ENCODE measurements around the gene GTF2H3. TPM values are rescaled to one million over a fixed set of nuclear protein-coding genes. Genes with fewer than 3 reads are reported as not detected.

GTF2H3 gene
- total and polyA plus RNA-seq, 2 donors from 2014 or later: 7.7 to 21.1 TPM

DNA sequence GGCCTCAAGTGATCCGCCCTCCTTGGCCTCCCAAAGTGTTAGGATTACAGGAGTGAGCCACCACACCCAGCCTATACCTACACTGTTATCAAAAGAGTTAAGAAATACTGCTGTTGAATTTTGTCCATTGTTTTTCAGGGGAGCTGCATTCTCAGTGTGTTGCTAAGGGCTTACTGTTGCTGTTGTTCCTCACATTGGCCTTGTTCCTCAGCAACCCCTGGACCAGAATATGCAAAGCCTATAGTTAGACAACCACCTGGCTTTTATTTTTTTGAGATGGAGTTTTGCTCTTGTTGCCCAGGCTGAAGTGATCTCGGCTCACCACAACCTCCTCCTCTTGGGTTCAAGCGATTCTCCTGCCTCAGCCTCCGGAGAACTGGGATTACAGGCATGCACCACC is 73.8 kb downstream of the GTF2H3 start:
- peaks cover 0 to 3% (median 0%) of the 10 kb centered on the region in 3 donors for H3K4me1 ChIP-seq (ENCODE audit: control insufficient read depth in 2 of 3, insufficient read depth in 2 of 3, low read depth in 1 of 3, low read length in 3 of 3)
- intact Hi-C loops (cut with DNase I): no loop called here
- no peak overlapping the region for H3K9ac ChIP-seq (ENCODE audit: low read length in 3 of 3)
- FAIRE-seq (no peak), DNase-seq (no peak)
- no peaks in the 10 kb centered on the region for H3K27me3 ChIP-seq (ENCODE audit: control insufficient read depth, insufficient read depth, low read length)
- H3K9me3 ChIP-seq (ENCODE audit: control insufficient read depth in 2 of 3, insufficient read depth in 1 of 3, low read length in 3 of 3): no peaks in the 10 kb centered on the region
- peaks cover 0 to 8% (median 5%) of the 10 kb centered on the region in 3 donors for H3K36me3 ChIP-seq (ENCODE audit: control insufficient read depth in 2 of 3, insufficient read depth in 3 of 3, low read length in 3 of 3)
- TF ChIP-seq, protein P1, sequence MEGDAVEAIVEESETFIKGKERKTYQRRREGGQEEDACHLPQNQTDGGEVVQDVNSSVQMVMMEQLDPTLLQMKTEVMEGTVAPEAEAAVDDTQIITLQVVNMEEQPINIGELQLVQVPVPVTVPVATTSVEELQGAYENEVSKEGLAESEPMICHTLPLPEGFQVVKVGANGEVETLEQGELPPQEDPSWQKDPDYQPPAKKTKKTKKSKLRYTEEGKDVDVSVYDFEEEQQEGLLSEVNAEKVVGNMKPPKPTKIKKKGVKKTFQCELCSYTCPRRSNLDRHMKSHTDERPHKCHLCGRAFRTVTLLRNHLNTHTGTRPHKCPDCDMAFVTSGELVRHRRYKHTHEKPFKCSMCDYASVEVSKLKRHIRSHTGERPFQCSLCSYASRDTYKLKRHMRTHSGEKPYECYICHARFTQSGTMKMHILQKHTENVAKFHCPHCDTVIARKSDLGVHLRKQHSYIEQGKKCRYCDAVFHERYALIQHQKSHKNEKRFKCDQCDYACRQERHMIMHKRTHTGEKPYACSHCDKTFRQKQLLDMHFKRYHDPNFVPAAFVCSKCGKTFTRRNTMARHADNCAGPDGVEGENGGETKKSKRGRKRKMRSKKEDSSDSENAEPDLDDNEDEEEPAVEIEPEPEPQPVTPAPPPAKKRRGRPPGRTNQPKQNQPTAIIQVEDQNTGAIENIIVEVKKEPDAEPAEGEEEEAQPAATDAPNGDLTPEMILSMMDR (IDR thresholded peaks at IDR 0.05; ENCODE audit: borderline replicate concordance, extremely low read depth, insufficient read depth): no peak
- no peak overlapping the region for H3K4me3 ChIP-seq (ENCODE audit: low read length in 3 of 3)
- H3K27ac ChIP-seq (ENCODE audit: low read depth in 2 of 2, low read length in 2 of 2): no peak overlapping the region

Other genes starting within 250 kb of the GTF2H3 start
- gene KMT5A, start 249.7 kb upstream of the GTF2H3 start, total RNA-seq: 26.7 TPM
- 13.1 TPM for gene KMT5A, start 249.7 kb upstream of the GTF2H3 start, polyA plus RNA-seq (ENCODE audit: insufficient read depth, low read depth, low replicate concordance)
- gene RILPL2, start 197.1 kb upstream of the GTF2H3 start, total RNA-seq: 8.0 TPM
- gene RILPL2, start 197.1 kb upstream of the GTF2H3 start, polyA plus RNA-seq (ENCODE audit: insufficient read depth, low read depth, low replicate concordance): 11.1 TPM
- 23.6 TPM for gene SNRNP35, start 175.7 kb upstream of the GTF2H3 start, total RNA-seq
- gene SNRNP35, start 175.7 kb upstream of the GTF2H3 start, polyA plus RNA-seq (ENCODE audit: insufficient read depth, low read depth, low replicate concordance): 51.2 TPM
- gene RILPL1, start 100.1 kb upstream of the GTF2H3 start, total RNA-seq: 14.1 TPM
- gene RILPL1, start 100.1 kb upstream of the GTF2H3 start, polyA plus RNA-seq (ENCODE audit: insufficient read depth, low read depth, low replicate concordance): 19.0 TPM
- gene TMED2, start 49.3 kb upstream of the GTF2H3 start, total RNA-seq: 229 TPM
- 89.1 TPM for gene TMED2, start 49.3 kb upstream of the GTF2H3 start, polyA plus RNA-seq (ENCODE audit: insufficient read depth, low read depth, low replicate concordance)
- gene DDX55, start 31.7 kb upstream of the GTF2H3 start, total RNA-seq: 20.3 TPM
- gene DDX55, start 31.7 kb upstream of the GTF2H3 start, polyA plus RNA-seq (ENCODE audit: insufficient read depth, low read depth, low replicate concordance): 9.2 TPM
- 48.0 TPM for gene EIF2B1, start 143 bp upstream of the GTF2H3 start, total RNA-seq
- gene EIF2B1, start 143 bp upstream of the GTF2H3 start, polyA plus RNA-seq (ENCODE audit: insufficient read depth, low read depth, low replicate concordance): 25.0 TPM
- gene TCTN2, start 37.3 kb downstream of the GTF2H3 start, total RNA-seq: 31.6 TPM
- 12.5 TPM for gene TCTN2, start 37.3 kb downstream of the GTF2H3 start, polyA plus RNA-seq (ENCODE audit: insufficient read depth, low read depth, low replicate concordance)
- 26.8 TPM for gene ATP6V0A2, start 78.5 kb downstream of the GTF2H3 start, total RNA-seq
- gene ATP6V0A2, start 78.5 kb downstream of the GTF2H3 start, polyA plus RNA-seq (ENCODE audit: insufficient read depth, low read depth, low replicate concordance): 4.0 TPM
- 0.28 TPM for gene DNAH10, start 128.5 kb downstream of the GTF2H3 start, total RNA-seq
- 0.24 TPM for gene DNAH10, start 128.5 kb downstream of the GTF2H3 start, polyA plus RNA-seq (ENCODE audit: insufficient read depth, low read depth, low replicate concordance)